NCI-H460 (cell line): Measurements from ENCODE around the gene HS3ST4. TPM values are rescaled to one million over a fixed set of nuclear protein-coding genes. Genes with fewer than 3 reads are reported as not detected.
"Not testable (repeated sequence)": the region's sequence is repeated elsewhere in the genome, so short reads cannot be mapped to it uniquely, and the experiment has no call there.

Experiments
- DNase-seq: peaks from one replicate; pipeline ENCODE4 v3.0.0-alpha.2; 2016; ENCODE audit warnings: low read depth; ENCODE audit errors: extremely low read depth
- total RNA-seq: library from RNA; depleted of rRNA; stranded (reverse); fragments of >200 nt; shearing (Covaris generic); gene quantifications from 2 replicates; pipeline ENCODE4 v1.2.3, GENCODE V29; 2014

Gene HS3ST4
- total RNA-seq, 1 experiment from 2014 or later, result not detected

DNA sequence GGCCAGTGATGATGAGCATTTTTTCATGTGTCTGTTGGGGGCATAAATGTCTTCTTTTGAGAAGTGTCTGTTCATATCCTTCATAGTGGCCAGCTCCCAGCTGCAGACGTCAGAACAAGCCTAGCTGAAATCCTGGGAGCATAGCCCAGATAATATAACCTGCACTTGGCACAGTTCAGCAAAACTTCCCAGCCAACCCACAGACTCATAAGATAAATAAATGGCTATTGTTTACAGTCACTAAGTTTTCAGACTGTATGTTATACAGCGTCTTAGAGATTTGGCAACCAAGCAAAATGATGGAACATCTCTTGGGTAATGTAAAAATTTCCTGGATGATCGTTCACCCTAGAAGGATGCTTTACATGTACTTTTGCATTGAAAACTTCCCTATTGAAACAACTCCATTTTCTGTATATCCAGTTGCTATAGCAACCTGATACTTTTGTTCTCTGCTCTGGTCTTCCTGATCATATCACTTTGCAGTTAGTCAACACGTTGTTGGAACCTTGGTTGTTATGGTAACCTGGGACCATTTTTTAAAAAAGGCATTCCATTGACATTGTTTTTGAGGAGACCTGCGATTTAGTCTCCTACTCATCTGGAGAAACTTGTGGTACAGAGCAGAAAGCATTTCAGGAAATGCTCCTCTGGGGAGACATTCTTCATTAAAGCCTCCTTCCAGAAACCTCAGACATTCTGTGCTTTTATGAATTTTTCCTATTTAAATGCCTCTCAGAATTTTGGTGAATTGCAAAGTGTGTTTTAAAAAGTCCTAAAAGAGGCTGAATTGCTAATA lies 378.7 kb downstream of the HS3ST4 start:
- DNase-seq, result no peak

DNA sequence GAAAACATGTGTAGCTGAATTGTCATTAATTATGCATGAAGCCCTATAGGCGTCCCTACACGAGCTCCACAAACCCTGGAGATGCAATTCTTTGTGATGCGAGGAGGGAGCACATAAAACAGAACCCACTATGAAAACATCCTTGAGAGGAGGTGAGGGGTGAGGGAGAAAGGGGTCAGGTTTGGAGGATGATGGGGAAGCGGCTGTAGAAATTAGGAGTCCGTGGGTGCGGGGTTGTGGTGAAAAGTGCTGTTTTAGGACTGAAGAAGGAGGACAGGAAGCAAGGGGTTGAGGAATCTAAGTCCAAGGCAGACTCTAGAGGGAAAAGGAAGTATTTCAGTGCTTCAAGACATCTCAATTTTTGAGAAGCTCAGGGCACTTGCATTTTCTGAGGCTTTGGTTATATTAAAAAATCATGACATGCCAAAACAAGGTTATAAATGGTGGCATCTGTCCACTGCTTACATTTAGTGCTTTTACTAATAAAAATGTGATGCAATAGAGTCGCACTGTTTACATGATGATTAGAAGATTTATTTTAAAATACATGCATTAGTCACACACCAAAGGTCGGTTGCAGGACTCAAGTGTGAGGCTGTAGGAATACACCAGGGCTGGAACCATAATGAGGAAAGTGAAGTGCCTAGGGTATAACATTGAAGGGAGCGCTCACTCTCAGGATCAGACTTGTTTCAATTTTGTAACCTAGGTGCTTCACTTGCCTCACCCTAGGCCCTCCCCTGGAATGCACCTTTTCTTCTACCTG lies 379.5 kb downstream of the HS3ST4 start:
- no peak for DNase-seq

DNA sequence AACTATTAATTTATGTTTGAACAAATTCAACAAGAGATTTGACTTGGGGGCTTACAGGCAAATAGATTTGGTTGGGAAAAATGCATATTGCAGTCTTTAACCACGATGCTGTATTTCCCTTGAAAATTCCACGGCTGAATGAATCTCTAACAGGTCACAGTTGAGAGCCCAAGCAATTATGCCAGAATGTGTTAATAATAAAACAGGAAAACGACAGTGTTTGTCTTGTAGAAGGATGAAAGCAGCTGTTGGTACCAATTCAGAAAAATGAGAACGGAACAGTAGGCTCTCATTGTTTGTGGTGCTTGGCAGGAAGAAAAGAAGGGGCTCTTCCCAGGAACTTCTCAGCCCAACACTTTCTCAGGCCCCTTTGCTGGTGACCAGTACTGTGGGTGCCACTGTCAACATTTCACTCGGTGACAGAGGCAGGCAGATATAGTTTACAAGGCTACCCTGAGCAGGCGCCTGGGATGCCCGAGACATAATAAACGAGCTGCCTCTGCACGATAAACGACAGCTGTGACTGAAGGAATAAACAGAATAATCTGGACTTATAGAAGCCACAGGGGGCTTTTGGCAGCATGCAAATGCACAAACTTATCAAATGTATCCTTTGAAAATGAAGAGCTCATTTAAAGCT lies 387.1 kb downstream of the HS3ST4 start:
- DNase-seq, result no peak

DNA sequence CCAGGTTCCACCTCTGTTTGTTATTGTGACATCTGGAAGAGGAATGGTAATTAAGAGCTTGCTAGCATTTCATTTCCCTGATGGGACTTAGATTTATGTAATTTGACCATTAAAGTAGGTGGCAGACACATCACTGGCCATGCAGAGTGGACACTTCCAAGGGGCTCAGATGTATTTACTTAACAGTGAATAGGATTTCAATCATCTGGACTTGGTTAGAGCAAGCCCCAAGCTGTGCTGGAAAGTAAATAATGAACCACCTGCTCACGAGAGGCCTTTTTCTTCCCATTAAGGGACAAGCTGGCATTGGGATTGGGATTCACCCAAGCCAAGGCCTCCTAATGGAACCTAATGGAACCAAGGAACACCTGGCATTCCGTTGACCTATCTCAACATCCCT lies 395.3 kb downstream of the HS3ST4 start:
- no peak for DNase-seq

- DNase-seq, result no peak
Observed at GRCh38 chr16:26091511-26091910, 399.8 kb downstream of the HS3ST4 start.

- not testable (repeated sequence) for DNase-seq
Observed at GRCh38 chr16:26098206-26098605, 406.4 kb downstream of the HS3ST4 start.

DNA sequence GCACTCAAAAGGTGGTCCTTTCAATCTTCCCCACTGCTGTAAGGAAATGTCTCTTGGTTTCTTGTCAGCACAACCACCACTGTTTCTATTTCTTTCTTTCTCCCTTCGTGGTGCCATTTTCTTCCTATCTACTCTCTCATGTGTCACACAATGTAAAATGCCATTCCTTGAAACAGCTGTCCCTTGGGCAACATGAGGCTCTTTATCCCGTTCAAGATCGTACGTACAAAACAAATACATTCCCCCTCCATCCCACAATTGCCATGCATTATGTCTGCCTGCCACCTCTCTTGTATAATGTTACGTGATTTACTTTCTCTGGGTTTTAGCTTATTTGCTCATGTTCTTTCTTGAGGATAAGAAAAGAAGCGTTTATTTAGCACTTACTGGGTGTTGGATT lies 410.6 kb downstream of the HS3ST4 start:
- DNase-seq, result no peak

GRCh38 chr16:26108836-26109505 lies 417.2 kb downstream of the HS3ST4 start:
- no peak for DNase-seq

GRCh38 chr16:26111900-26112299 lies 420.1 kb downstream of the HS3ST4 start:
- DNase-seq, result no peak

GRCh38 chr16:26118575-26118974 lies 426.8 kb downstream of the HS3ST4 start:
- DNase-seq, result no peak

DNA sequence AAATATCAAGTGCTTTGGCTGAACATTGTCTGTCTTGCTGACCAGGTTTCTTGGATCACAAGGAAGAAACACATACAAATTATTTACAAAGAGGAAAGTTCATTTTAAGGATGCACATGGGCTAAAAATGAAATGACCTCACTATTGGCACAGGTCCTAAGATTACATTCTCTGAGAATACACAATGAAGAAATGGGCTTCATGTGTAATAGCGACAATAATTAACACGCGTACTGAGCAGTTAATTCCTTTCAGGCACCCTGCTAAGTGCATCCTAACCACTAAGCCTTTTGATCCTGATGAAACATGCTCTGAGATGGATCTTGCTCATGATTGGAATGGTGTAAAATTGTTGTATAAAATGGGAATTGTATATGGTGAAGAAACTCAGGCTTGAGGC lies 429.0 kb downstream of the HS3ST4 start:
- no peak for DNase-seq

- no peak for DNase-seq
Observed at GRCh38 chr16:26128296-26128695, 436.5 kb downstream of the HS3ST4 start.

DNA sequence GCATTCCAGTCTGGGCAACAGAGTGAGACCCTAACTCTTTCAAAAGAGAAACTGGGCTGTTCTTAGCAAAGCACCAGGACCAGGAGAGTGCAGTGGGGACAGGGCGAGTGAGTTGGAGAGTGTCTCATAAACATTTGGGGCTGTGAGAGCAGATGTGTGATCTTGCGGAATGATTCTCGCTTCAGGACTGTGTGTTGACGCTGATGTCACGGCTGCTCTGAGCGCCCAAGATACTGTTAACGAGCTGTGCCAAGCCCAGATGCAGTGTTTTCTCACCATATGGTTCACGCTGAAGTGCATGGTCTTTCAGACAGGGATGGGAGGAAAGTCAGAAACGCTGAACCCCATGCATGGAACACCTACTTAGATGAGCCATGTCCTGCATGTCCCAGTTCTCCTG lies 438.2 kb downstream of the HS3ST4 start:
- no peak for DNase-seq

DNA sequence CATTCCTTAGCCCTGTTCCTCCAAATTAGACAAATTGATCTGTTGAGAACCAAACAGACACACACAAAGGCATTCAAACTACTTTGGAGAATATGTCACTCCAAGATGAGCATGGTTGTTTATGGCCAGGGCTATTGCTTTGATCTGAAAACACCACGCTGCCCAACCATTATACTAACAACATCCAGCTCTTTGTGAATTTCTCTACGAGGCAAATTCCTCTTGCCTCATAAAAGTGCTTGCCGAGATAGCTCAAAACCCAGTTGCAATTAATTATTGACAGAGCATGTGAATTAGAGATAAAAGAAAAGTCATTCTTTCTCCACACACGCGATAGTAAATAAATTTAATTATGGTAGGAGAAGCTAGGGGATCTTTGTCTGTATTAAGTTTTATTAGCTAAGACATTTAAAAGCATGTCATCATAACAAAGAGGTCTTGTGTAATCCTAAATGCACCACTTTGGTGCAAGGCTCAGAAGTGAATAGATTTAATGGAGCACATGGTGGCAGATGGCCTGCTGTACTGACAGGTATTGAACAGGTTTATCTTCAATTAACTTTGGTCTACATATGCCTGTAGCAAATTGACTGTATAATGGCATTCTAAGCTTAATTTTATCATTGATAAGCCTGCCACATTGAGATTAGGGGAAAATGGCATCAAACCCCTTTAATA lies 441.8 kb downstream of the HS3ST4 start:
- no peak for DNase-seq

DNA sequence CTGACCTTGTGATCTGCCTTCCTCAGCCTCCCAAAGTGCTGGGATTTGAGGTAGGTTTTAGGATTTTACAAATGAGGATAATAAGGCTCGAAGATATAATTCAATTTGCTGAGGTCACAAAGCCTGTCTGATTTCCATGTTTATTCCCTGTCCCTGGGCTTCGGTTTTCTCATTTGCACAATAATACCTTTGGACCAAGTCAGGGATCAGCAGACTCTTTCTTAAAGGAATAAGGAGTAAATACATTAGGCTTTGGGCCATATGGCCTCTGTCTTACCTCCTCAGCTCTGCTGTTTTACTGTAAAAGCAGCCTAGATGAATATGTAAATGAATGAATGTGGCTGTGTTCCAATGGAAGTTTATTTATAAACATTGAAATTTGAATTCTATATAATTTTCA lies 442.8 kb downstream of the HS3ST4 start:
- no peak for DNase-seq

DNA sequence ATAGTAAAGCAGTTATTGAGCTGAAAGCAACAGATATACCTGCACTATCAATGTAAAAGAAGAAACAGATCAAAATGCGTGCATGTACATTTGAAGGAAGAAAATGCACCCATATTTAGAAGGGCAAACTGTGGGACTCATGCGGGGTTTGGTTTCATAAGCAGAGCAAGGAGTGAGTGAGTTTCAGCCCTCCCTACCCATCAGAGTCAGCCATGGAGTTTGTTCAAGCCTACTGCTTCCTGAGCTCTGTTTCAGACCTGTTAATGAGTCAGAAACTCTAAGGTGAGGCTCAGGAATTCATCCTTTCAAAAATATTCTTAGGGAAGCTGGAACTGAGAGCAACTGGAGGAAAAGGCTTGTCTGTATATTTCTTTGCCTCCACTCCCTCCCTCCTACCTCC lies 446.2 kb downstream of the HS3ST4 start:
- no peak for DNase-seq

DNA sequence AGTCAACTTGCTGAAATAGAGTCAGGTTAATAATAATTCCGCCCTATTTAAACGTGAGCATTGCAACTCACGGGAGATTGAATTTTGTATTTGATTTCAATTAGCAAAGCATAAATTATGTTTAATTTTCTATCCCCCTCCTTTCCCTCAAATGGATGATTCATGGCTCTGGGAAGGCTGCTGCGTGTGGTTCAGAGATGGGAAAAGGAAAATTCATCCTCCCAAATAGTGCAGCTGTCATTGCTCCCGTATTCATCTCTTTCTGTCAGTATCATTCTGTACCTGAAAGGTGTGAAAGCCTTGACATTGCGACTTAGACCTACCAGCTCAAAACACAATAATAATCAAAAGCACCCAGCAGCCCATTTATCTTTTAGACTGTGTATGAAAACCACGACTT lies 447.3 kb downstream of the HS3ST4 start:
- DNase-seq, result no peak

GRCh38 chr16:26139884-26140283 lies 448.1 kb downstream of the HS3ST4 start:
- DNase-seq, result no peak

GRCh38 chr16:26149364-26150190 lies 457.8 kb downstream of the HS3ST4 start:
- no peak for DNase-seq

DNA sequence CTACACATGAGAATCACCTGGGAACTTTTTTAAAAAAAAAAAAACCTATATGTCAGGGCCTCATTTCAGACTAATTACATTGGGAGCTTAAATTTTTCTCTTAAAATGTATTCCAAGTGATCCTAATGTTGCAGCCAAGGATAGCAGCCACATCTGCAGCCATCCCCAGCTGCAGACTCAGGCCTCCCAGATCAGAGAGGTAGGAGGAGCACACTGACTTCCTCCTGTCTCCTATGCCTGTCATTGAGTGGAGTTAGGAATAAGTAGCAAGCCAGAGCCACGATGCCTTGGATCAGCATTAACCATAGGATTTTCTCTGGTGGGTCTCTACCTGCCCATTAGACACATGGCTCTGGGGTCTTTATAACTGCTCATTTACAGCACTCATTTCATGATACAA lies 463.5 kb downstream of the HS3ST4 start:
- DNase-seq, result no peak
